GM19239 (cell line): ENCODE results near the gene MIA2.
"Not testable (repeated sequence)": the region's sequence is repeated elsewhere in the genome, so short reads cannot be mapped to it uniquely, and the experiment has no call there.

ENCODE experiments used
- DNase-seq: peaks from one replicate; pipeline ENCODE4 v3.0.0; 2011; ENCODE audit warnings: low spot score; ENCODE audit not compliant: insufficient read length
- FAIRE-seq: peaks from 2 replicates; lab custom pipeline; 2011; peaks lifted over from hg19 to GRCh38; lab: Jason Lieb, UNC

Gene MIA2

GRCh38 chr14:39266525-39266870 lies 32.8 kb downstream of the MIA2 start:
- DNase-seq (peak; percentile 22), FAIRE-seq (peak; percentile 81)

GRCh38 chr14:39266871-39267607 lies 33.3 kb downstream of the MIA2 start:
- FAIRE-seq (peak; percentile 91), DNase-seq (peak; percentile 62)

- no peak for FAIRE-seq
- no peak for DNase-seq
Measured at GRCh38 chr14:39267608-39268005, 33.9 kb downstream of the MIA2 start.

- FAIRE-seq (peak; percentile 72), DNase-seq (no peak)
Measured at GRCh38 chr14:39268393-39268792, 34.7 kb downstream of the MIA2 start.

- DNase-seq (no peak), FAIRE-seq (no peak)
Measured at GRCh38 chr14:39272918-39273317, 39.2 kb downstream of the MIA2 start.

- DNase-seq = no peak
- FAIRE-seq = no peak
Measured at GRCh38 chr14:39275395-39275794, 41.7 kb downstream of the MIA2 start.

- FAIRE-seq (no peak), DNase-seq (no peak)
Measured at GRCh38 chr14:39276005-39276404, 42.3 kb downstream of the MIA2 start.

GRCh38 chr14:39276579-39277114 lies 42.9 kb downstream of the MIA2 start:
- FAIRE-seq (no peak), DNase-seq (no peak)

GRCh38 chr14:39279515-39279914 lies 45.8 kb downstream of the MIA2 start:
- no peak for DNase-seq
- FAIRE-seq = peak; percentile 88

- DNase-seq, FAIRE-seq: not testable (repeated sequence)
Measured at GRCh38 chr14:39280678-39281077, 47.0 kb downstream of the MIA2 start.

GRCh38 chr14:39289523-39289922 lies 55.8 kb downstream of the MIA2 start:
- FAIRE-seq (no peak), DNase-seq (no peak)

- FAIRE-seq = no peak
- DNase-seq = no peak
Measured at GRCh38 chr14:39291701-39292100, 58.0 kb downstream of the MIA2 start.

GRCh38 chr14:39293629-39294028 lies 59.9 kb downstream of the MIA2 start:
- DNase-seq (no peak), FAIRE-seq (no peak)

GRCh38 chr14:39300389-39300788 lies 66.7 kb downstream of the MIA2 start:
- FAIRE-seq, DNase-seq: not testable (repeated sequence)

GRCh38 chr14:39302124-39302810 lies 68.6 kb downstream of the MIA2 start:
- FAIRE-seq (no peak), DNase-seq (no peak)

- DNase-seq = no peak
- FAIRE-seq = no peak
Measured at GRCh38 chr14:39303115-39303514, 69.4 kb downstream of the MIA2 start.

- FAIRE-seq (no peak), DNase-seq (no peak)
Measured at GRCh38 chr14:39307815-39308214, 74.1 kb downstream of the MIA2 start.

GRCh38 chr14:39310051-39310450 lies 76.3 kb downstream of the MIA2 start:
- DNase-seq (no peak), FAIRE-seq (no peak)

GRCh38 chr14:39315859-39316444 lies 82.2 kb downstream of the MIA2 start:
- DNase-seq = no peak
- no peak for FAIRE-seq

GRCh38 chr14:39316830-39317553 lies 83.3 kb downstream of the MIA2 start:
- FAIRE-seq (no peak), DNase-seq (no peak)

- no peak for DNase-seq
- FAIRE-seq = no peak
Measured at GRCh38 chr14:39318574-39318973, 84.9 kb downstream of the MIA2 start.
